ENCODE data around the gene GTF2I. TPM values are rescaled to one million over a fixed set of nuclear protein-coding genes. Genes with fewer than 3 reads are reported as not detected.
"Not testable (repeated sequence)": the region's sequence is repeated elsewhere in the genome, so short reads cannot be mapped to it uniquely, and the experiment has no call there.

The GTF2I gene
- total RNA-seq, 1 experiment from 2014 or later: 357 TPM

DNA sequence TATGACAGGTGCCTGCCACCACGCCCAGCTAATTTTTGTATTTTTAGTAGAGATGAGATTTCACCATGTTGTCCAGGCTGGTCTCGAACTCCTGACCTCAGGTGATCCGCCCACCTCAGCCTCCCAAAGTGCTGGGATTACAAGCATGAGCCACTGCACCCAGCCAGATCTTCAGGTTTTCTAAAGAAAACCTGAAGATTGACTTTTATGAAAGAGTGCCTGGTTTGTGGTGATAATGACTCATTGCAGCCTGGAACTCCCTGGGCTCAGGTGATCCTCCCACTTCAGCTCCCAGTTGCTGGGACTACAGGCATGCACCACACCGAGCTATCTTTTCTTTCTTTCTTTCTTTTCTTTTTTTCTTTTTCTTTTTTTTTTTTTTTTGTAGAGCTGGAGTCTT lies 141.1 kb downstream of the GTF2I start:
- not testable (repeated sequence) for H2AK5ac ChIP-seq (ENCODE audit: insufficient read length, low read length); H3K9me3 Mint-ChIP-seq; H2BK12ac ChIP-seq (ENCODE audit: insufficient read length, low read depth, low read length); H2AFZ ChIP-seq (ENCODE audit: low read length); H4K8ac ChIP-seq (replicated peaks; ENCODE audit: insufficient read length, low read depth, low read length); H2BK20ac ChIP-seq (ENCODE audit: low read depth, low read length, poor library complexity, severe bottlenecking); H3K27me3 ChIP-seq (ENCODE audit: insufficient read depth, low read length); DNase-seq; H3K9me3 ChIP-seq (ENCODE audit: control insufficient read depth, low read depth, low read length); H3K4me1 ChIP-seq (ENCODE audit: insufficient read depth, low read length); H2BK15ac ChIP-seq (ENCODE audit: low read depth, low read length); H3K36me3 Mint-ChIP-seq (ENCODE audit: insufficient read depth in 1 of 3, low read depth in 3 of 3); H3K56ac ChIP-seq (ENCODE audit: insufficient read length, low read depth, low read length); H3K79me1 ChIP-seq (ENCODE audit: insufficient read depth, low read depth, low read length, poor library complexity, severe bottlenecking); H3T11ph ChIP-seq (ENCODE audit: low read length); H3K4me2 ChIP-seq (ENCODE audit: insufficient read depth, insufficient read length, low read length); H2BK120ac ChIP-seq (ENCODE audit: low read depth, low read length, poor library complexity, severe bottlenecking); H3K4me1 Mint-ChIP-seq; H3K14ac ChIP-seq (ENCODE audit: insufficient read depth, low read length); H3K27ac Mint-ChIP-seq; H3K23me2 ChIP-seq (ENCODE audit: insufficient read length, low read depth, low read length, poor library complexity, severe bottlenecking); H2BK5ac ChIP-seq (ENCODE audit: insufficient read length, low read length); H3K27me3 Mint-ChIP-seq (ENCODE audit: low read depth); H3K18ac ChIP-seq (ENCODE audit: insufficient read length, low read depth, low read length); H3K4ac ChIP-seq (ENCODE audit: low read depth, low read length); H4K20me1 ChIP-seq (ENCODE audit: control insufficient read depth, insufficient read depth, insufficient read length); H3K23ac ChIP-seq (ENCODE audit: insufficient read length, low read depth, low read length); H3K4me3 Mint-ChIP-seq; H3K9ac ChIP-seq (ENCODE audit: extremely low read depth, insufficient read length, low read length); H3K79me2 ChIP-seq (ENCODE audit: insufficient read depth, low read length); H4K5ac ChIP-seq (ENCODE audit: insufficient read length, low read depth, low read length); H4K91ac ChIP-seq (ENCODE audit: insufficient read length, low read depth, low read length); H3K27ac ChIP-seq (ENCODE audit: insufficient read length, low read depth, low read length)
- WGBS (ENCODE audit: extremely low coverage, insufficient read length, low lambda C conversion rate): no CpG with 5 or more reads among the region's 4 CpGs

Other genes with a start within 250 kb of the GTF2I start
- 34.3 and 39.9 TPM in 2 replicates for gene GTF2IRD1, start 203.8 kb upstream of the GTF2I start, total RNA-seq (2021)
- 0.33 and 0.63 TPM in 2 replicates for gene NCF1, start 116.3 kb downstream of the GTF2I start, total RNA-seq (2021)
- 9.1 and 9.8 TPM in 2 replicates for gene GTF2IRD2, start 193.9 kb downstream of the GTF2I start, total RNA-seq (2021)

All from H9 (cell line).